K562 (cell line): ENCODE results near the gene YIPF5. TPM values are rescaled to one million over a fixed set of nuclear protein-coding genes. Genes with fewer than 3 reads are reported as not detected.

Experiments used
- ATAC-seq: fragments of 200-7000 bp; cut with Tn5 transposase; 3 replicates; pipeline ENCODE4 v1.9.1; 2020; ENCODE audit warnings: moderate library complexity
- Bru-seq: library from RNA; stranded (reverse); fragments of 400-500 nt; gene quantifications from one replicate; lab custom pipeline; 2021; lab: Mats Ljungman, UMichigan
- BruChase-seq, 2 experiments: library from RNA; stranded (reverse); fragments of 400-500 nt; gene quantifications; one replicate each; lab custom pipeline; 2021; lab: Mats Ljungman, UMichigan
- BruUV-seq: library from RNA; stranded (reverse); fragments of 400-500 nt; replicated peaks from 2 replicates; lab custom pipeline; 2021; lab: Mats Ljungman, UMichigan
- CTCF ChIA-PET: fragments of 300-600 bp; formaldehyde crosslinking; extraction: SDS; loops from one replicate; lab custom pipeline; 2021; ENCODE audit warnings: low intra/inter-chr PET ratio; lab: Yijun Ruan, JAX
- POLR2A ChIA-PET: fragments of 300-600, 350-650 bp; sonication (Branson Sonifier 250); formaldehyde crosslinking; extraction: SDS; loops from one replicate; lab custom pipeline; 2021; ENCODE audit warnings: antibody characterized with exemption, inconsistent platforms; lab: Yijun Ruan, JAX
- DNase-seq, 4 experiments: peaks; one replicate each; pipeline versions ENCODE4 v3.0.0 to v3.0.0-alpha.2; 2011 to 2018; ENCODE audit warnings: low spot score in 3 of 4, mixed read lengths in 3 of 4; ENCODE audit errors: extremely low read depth in 1 of 4
- FAIRE-seq: peaks from 2 replicates; lab custom pipeline; 2011; peaks lifted over from hg19 to GRCh38; lab: Jason Lieb, UNC
- H2AFZ ChIP-seq: 2 replicates; pipeline ENCODE4 v1.6.0; 2011; ENCODE audit warnings: low read depth, low read length, control low read depth, inconsistent platforms
- H3K27ac ChIP-seq: fragments of 200-600 bp; 3 replicates; pipeline ENCODE4 v1.8.0; 2011; ENCODE audit warnings: low read depth, mild to moderate bottlenecking, control low read depth, inconsistent platforms, low read length, moderate library complexity, mixed read lengths; ENCODE audit errors: extremely low read depth
- H3K27me3 ChIP-seq, 2 experiments: fragments of 300-600 bp in 1 of 2; 2 replicates in 1 of 2; 3 replicates in 1 of 2; pipeline versions ENCODE4 v1.6.0 to v1.8.0; 2011; ENCODE audit warnings: inconsistent platforms in 2 of 2, low read length in 2 of 2, mild to moderate bottlenecking in 1 of 2, mixed read lengths in 1 of 2, moderate library complexity in 1 of 2; ENCODE audit not compliant: control insufficient read depth in 2 of 2, insufficient read depth in 2 of 2
- H3K36me3 ChIP-seq: fragments of 300-600 bp; 3 replicates; pipeline ENCODE4 v1.8.0; 2011; ENCODE audit warnings: mild to moderate bottlenecking, low read length, inconsistent platforms; ENCODE audit not compliant: control insufficient read depth, insufficient read depth
- H3K4me1 ChIP-seq, 2 experiments: fragments of 200-600 bp in 1 of 2; replicated peaks in 1 of 2; 2 replicates in 1 of 2; 3 replicates in 1 of 2; pipeline versions ENCODE4 v1.5.1 to v1.8.0; 2011; ENCODE audit warnings: inconsistent platforms in 2 of 2, low read length in 2 of 2, mild to moderate bottlenecking in 1 of 2, mixed read lengths in 1 of 2, moderate library complexity in 1 of 2; ENCODE audit not compliant: control insufficient read depth in 2 of 2, insufficient read depth in 2 of 2
- H3K4me2 ChIP-seq: 2 replicates; pipeline ENCODE4 v1.6.1; 2011; ENCODE audit warnings: low read length, control low read depth, inconsistent platforms, mixed read lengths; ENCODE audit not compliant: insufficient read depth
- H3K4me3 ChIP-seq: fragments of 200-600 bp; sonication (generic), shearing (Covaris generic); 2 replicates; pipeline ENCODE4 v1.5.1; 2016; ENCODE audit warnings: control low read depth, inconsistent platforms
- H3K79me2 ChIP-seq: fragments of 200-600 bp; 3 replicates; pipeline ENCODE4 v1.8.0; 2011; ENCODE audit warnings: low read length, inconsistent platforms; ENCODE audit not compliant: control insufficient read depth, insufficient read depth
- H3K9ac ChIP-seq, 2 experiments: 2 replicates each; pipeline versions ENCODE4 v1.6.0 to v1.6.1; 2011; ENCODE audit warnings: low read depth in 2 of 2, low read length in 2 of 2, control low read depth in 1 of 2, inconsistent platforms in 1 of 2, mild to moderate bottlenecking in 1 of 2, mixed read lengths in 1 of 2; ENCODE audit not compliant: insufficient read depth in 1 of 2
- H3K9me1 ChIP-seq: one replicate; pipeline ENCODE4 v1.6.0; 2011; ENCODE audit warnings: inconsistent platforms, mild to moderate bottlenecking, low read length, moderate library complexity; ENCODE audit not compliant: control insufficient read depth, insufficient read depth
- H3K9me3 ChIP-seq: replicated peaks from 2 replicates; pipeline ENCODE4 v1.5.1; 2011; ENCODE audit warnings: low read depth, low read length, inconsistent platforms; ENCODE audit not compliant: control insufficient read depth, insufficient read depth
- H4K20me1 ChIP-seq: replicated peaks from 2 replicates; pipeline ENCODE4 v1.6.1; 2011; ENCODE audit warnings: low read length, inconsistent platforms, mixed read lengths; ENCODE audit not compliant: control insufficient read depth, insufficient read depth
- BMI1 ChIP-seq: fragments of 150-350 bp; IDR thresholded peaks from 2 replicates; pipeline ENCODE4 v1.6.1; 2014; ENCODE audit warnings: low read length
- C11orf30 ChIP-seq: fragments of 450-650 bp; IDR thresholded peaks from 2 replicates; pipeline ENCODE4 v1.6.1; 2016; ENCODE audit warnings: low read depth, mild to moderate bottlenecking
- CCNT2 ChIP-seq: IDR thresholded peaks from 2 replicates; pipeline ENCODE4 v1.6.1; 2011; ENCODE audit warnings: borderline replicate concordance, low read depth, mild to moderate bottlenecking, moderate library complexity, mixed read lengths, low read length; ENCODE audit not compliant: insufficient read length; ENCODE audit errors: extremely low read depth
- GTF2A2 ChIP-seq: IDR thresholded peaks from 2 replicates; pipeline ENCODE4 v1.6.1; 2016; ENCODE audit warnings: mild to moderate bottlenecking, missing genetic modification characterization, missing compliant biosample characterization
- JUNB ChIP-seq: fragments of 450-650 bp; formaldehyde crosslinking; conservative IDR thresholded peaks from 2 replicates; pipeline ENCODE4 v1.4.0; 2020; ENCODE audit warnings: mild to moderate bottlenecking
- SMARCB1 ChIP-seq: IDR thresholded peaks from 2 replicates; pipeline ENCODE4 v1.6.1; 2011; ENCODE audit warnings: improper control_type of control experiment, low read depth; ENCODE audit not compliant: insufficient read length
- SMC3 ChIP-seq: conservative IDR thresholded peaks from 2 replicates; pipeline ENCODE4 v1.6.1; 2011; ENCODE audit warnings: low read depth, low read length, improper control_type of control experiment; ENCODE audit not compliant: insufficient read depth
- ZBTB26 ChIP-seq: fragments of 450-650 bp; formaldehyde crosslinking; IDR thresholded peaks from 2 replicates; pipeline ENCODE4 v1.4.0; 2022; ENCODE audit warnings: missing genetic modification characterization
- ZMIZ1 ChIP-seq, 2 experiments: fragments of 150-350 bp in 1 of 2; IDR thresholded peaks; 2 replicates each; pipeline ENCODE4 v1.6.1; 2012 to 2016; ENCODE audit warnings: low read depth in 2 of 2, low read length in 2 of 2, mild to moderate bottlenecking in 1 of 2, moderate library complexity in 1 of 2
- WGBS: fragments of 100-300 bp; shearing (Covaris generic); methylation state at CpG from one replicate; pipeline ENCODE4 v1.1.6; 2016; ENCODE audit warnings: low coverage, mixed read lengths; ENCODE audit not compliant: insufficient coverage; ENCODE audit errors: missing lambda C conversion rate; 5-methylcytosine and 5-hydroxymethylcytosine counted together
- in situ Hi-C: fragments of 300-500 bp; cut with MboI; formaldehyde crosslinking; loops from 4 replicates; pipeline ENCODE4 v1.15.0; 2018; ENCODE audit warnings: inconsistent platforms, mixed read lengths
- intact Hi-C: fragments of 100-400 bp; cut with micrococcal nuclease; formaldehyde crosslinking; loops from 2 replicates; pipeline ENCODE4 v1.14.2; 2022
- long read RNA-seq, 3 experiments: library from polyadenylated mRNA in 2 of 3; library from RNA in 1 of 3; unstranded in 2 of 3; stranded (forward) in 1 of 3; transcript quantifications; one replicate each; pipeline ENCODE4 v2.0.0, GENCODE V29; 2019 to 2022
- polyA minus RNA-seq, 3 experiments: library from RNA; depleted of rRNA, polyadenylated mRNA; stranded (reverse); fragments of >200 nt; gene quantifications; 2 replicates each; pipeline ENCODE4 v1.2.3, GENCODE V29; 2011
- polyA plus RNA-seq, 8 experiments: library from polyadenylated mRNA; depleted of rRNA in 4 of 8; stranded (reverse) in 5 of 8; unstranded in 3 of 8; fragments of >200 nt; fragmentation: Nextera tagmentation in 2 of 8; fragmentation: Illumina TruSeq in 1 of 8; extraction: Ambion mirVana in 2 of 8; extraction: Trizol in 1 of 8; gene quantifications; 2 replicates each; pipeline versions ENCODE4 v1.2.1 to v1.2.3, GENCODE V29; 2011 to 2014; ENCODE audit warnings: inconsistent platforms in 1 of 8, missing spikeins in 1 of 8
- total RNA-seq, 7 experiments: library from RNA; depleted of rRNA in 6 of 7; stranded (reverse); fragments of >200 nt in 6 of 7; fragmentation: Illumina TruSeq in 2 of 7; extraction: Trizol in 2 of 7; gene quantifications; 2 replicates each; pipeline versions ENCODE4 v1.2.1 to v1.2.3, GENCODE V29; 2011 to 2021; ENCODE audit warnings: low replicate concordance in 1 of 7

Gene YIPF5
- total RNA-seq (2011; cell fraction: chromatin; rRNA removed; ENCODE audit: low replicate concordance), result 33.4 and 42.5 TPM in 2 replicates
- 19.5 and 23.9 TPM in 2 replicates for total RNA-seq (2011; cell fraction: nucleolus; rRNA removed)
- 33.1 and 36.5 TPM in 2 replicates for total RNA-seq (2011; cell fraction: nucleoplasm; rRNA removed)
- 13.7 and 15.3 TPM in 2 replicates for total RNA-seq (2014; rRNA removed)
- total RNA-seq (2014; rRNA removed; fragmentation: Illumina TruSeq; extraction: Trizol), result 33.7 and 41.5 TPM in 2 replicates
- 28.2 and 29.3 TPM in 2 replicates for total RNA-seq (2015; rRNA removed; fragmentation: Illumina TruSeq; extraction: Trizol)
- total RNA-seq (2021), result 26.7 and 27.4 TPM in 2 replicates
- polyA plus RNA-seq (2011; rRNA removed), result 52.7 and 52.9 TPM in 2 replicates
- 46.0 and 67.4 TPM in 2 replicates for polyA plus RNA-seq (2011; cell fraction: cytosol; rRNA removed)
- 8.1 and 11.7 TPM in 2 replicates for polyA plus RNA-seq (2011; cell fraction: nucleus; rRNA removed)
- 28.8 TPM in 2 replicates for polyA plus RNA-seq (2012)
- polyA plus RNA-seq (2014; fragmentation: Illumina TruSeq; extraction: Trizol), result 34.4 and 44.8 TPM in 2 replicates
- 10 to 100 TPM; 34.4 to 44.0 TPM for polyA plus RNA-seq (2014; fragmentation: Nextera tagmentation; extraction: Ambion mirVana)
- polyA plus RNA-seq (2014; rRNA removed), result 12.1 and 19.0 TPM in 2 replicates
- polyA minus RNA-seq (2011; rRNA and poly(A)+ RNA removed), result 60.5 and 83.2 TPM in 2 replicates
- 22.1 and 25.0 TPM in 2 replicates for polyA minus RNA-seq (2011; cell fraction: cytosol; rRNA and poly(A)+ RNA removed)
- 12.9 and 24.4 TPM in 2 replicates for polyA minus RNA-seq (2011; cell fraction: nucleus; rRNA and poly(A)+ RNA removed)
- percentile 90 among the genes with signal in this experiment for Bru-seq, nascent RNA
- BruChase-seq, experiment 1, labeled RNA remaining after a 2-hour chase, result percentile 88 among the genes with signal in this experiment
- BruChase-seq, experiment 2, labeled RNA remaining after a 6-hour chase, result percentile 90 among the genes with signal in this experiment
- long read RNA-seq, experiment 1, transcript YIPF5-201 (6 exons, 3,147 nt), result major isoform, 107 of 160 reads
- long read RNA-seq, experiment 1, partial matches to known transcripts, result 4 of 160 reads
- long read RNA-seq, experiment 1, other reads (novel, unspliced or antisense), result 46 of 160 reads
- long read RNA-seq, experiment 2, transcript YIPF5-201 (6 exons, 3,147 nt), result major isoform, 8 of 29 reads
- long read RNA-seq, experiment 2, partial matches to known transcripts, result 0 of 29 reads
- long read RNA-seq, experiment 2, other reads (novel, unspliced or antisense), result 20 of 29 reads
- long read RNA-seq, experiment 3, transcript YIPF5-201 (6 exons, 3,147 nt), result major isoform, 37 of 38 reads
- long read RNA-seq, experiment 3, partial matches to known transcripts, result 0 of 38 reads
- long read RNA-seq, experiment 3, other reads (novel, unspliced or antisense), result 1 of 38 reads

- Histone ChIP-seq H3K79me2 (peaks cover 40% of the 10 kb centered on the region), H3K4me3 (peak within 1 kb of the TSS; percentile 96), H3K9me3 (no peaks in the 10 kb centered on the region), H3K36me3 (peaks cover 40% of the 10 kb centered on the region; the same call in 2 of the 3 replicates), H3K27ac (peak within 1 kb of the TSS; percentile 87), H2AFZ (peak within 1 kb of the TSS; percentile 100), H3K4me2 (peak within 1 kb of the TSS; percentile 95), H3K4me1 (peaks cover 0 to 9% of the 10 kb centered on the region in 2 experiments; a peak in 2 of 5 replicates), H3K9ac (peak within 1 kb of the TSS; percentile 91 to 98), H4K20me1 (no peaks in the 10 kb centered on the region), H3K27me3 (no peaks in the 10 kb centered on the region; a peak in 1 of 5 replicates), H3K9me1 (no peaks in the 10 kb centered on the region)
- in situ Hi-C loops, result no loop called here
- BruUV-seq, result no TSS peak
- CTCF ChIA-PET, result no interaction called here
- ATAC-seq (peak; percentile 100), DNase-seq (peak; percentile 94 to 98 (median 96)), FAIRE-seq (peak; percentile 100)
- under 1% methylated on average over 39 of the region's 39 CpGs for WGBS
- intact Hi-C loops, result loop anchor here (10.0 kb wide), 1 partner anchor 756 kb away; no protein-coding TSS in a partner anchor
- POLR2A ChIA-PET, result interaction anchor here (0.6 to 1.7 kb wide), 8 partner anchors 9 to 1901 kb away, joined by 3 to 7 read pairs (median 3); no protein-coding TSS in a partner anchor
- TF ChIP-seq SMC3 (no peak), ZMIZ1 (IDR thresholded peaks at IDR 0.05; ENCODE audit: low read depth in 2 of 2, low read length in 2 of 2) (no peak), C11orf30 (peak; percentile 75), SMARCB1 (no peak), GTF2A2 (tag) (no peak), JUNB (CRISPR knock-in tag) (no peak), CCNT2 (no peak), ZBTB26 (CRISPR knock-in tag) (no peak), BMI1 (no peak)
Observed at GRCh38 chr5:144170276-144171024, at the start of gene YIPF5, which contains the start of gene KCTD16. Gene YIPF5, minus strand, starts transcription at chr5:144170659. Its CDS starts 704 bp downstream, at chr5:144169955. Gene KCTD16, plus strand, starts transcription at chr5:144170873.
